Mesenchymal stem cell (in vitro differentiated cells and primary cell): Measurements from ENCODE around the gene RBMS1.
A peak's percentile ranks its signal among the peaks of the same experiment; 100 is the strongest.

ENCODE experiments used
- DNase-seq: peaks from one replicate; pipeline ENCODE4 v3.0.0-alpha.2; 2013
- H2AFZ ChIP-seq: one replicate; pipeline ENCODE4 v1.6.1; 2013; ENCODE audit warnings: low read depth, mild to moderate bottlenecking, control low read depth, inconsistent platforms, low read length, moderate library complexity
- H2AK5ac ChIP-seq: 2 replicates; pipeline ENCODE4 v1.6.1; 2013; ENCODE audit warnings: low read length, moderate library complexity, mild to moderate bottlenecking, inconsistent platforms; ENCODE audit not compliant: severe bottlenecking
- H2BK120ac ChIP-seq: one replicate; pipeline ENCODE4 v1.6.1; 2013; ENCODE audit warnings: low read depth, mild to moderate bottlenecking, inconsistent platforms, low read length, moderate library complexity
- H2BK12ac ChIP-seq, 2 experiments: one replicate each; pipeline ENCODE4 v1.6.1; 2013; ENCODE audit warnings: inconsistent platforms in 2 of 2, low read length in 2 of 2, mild to moderate bottlenecking in 2 of 2, moderate library complexity in 2 of 2, control low read depth in 1 of 2
- H2BK15ac ChIP-seq: one replicate; pipeline ENCODE4 v1.6.1; 2013; ENCODE audit warnings: mild to moderate bottlenecking, low read depth, inconsistent platforms; ENCODE audit not compliant: poor library complexity, severe bottlenecking
- H2BK5ac ChIP-seq: 2 replicates; pipeline ENCODE4 v1.6.1; 2013; ENCODE audit warnings: low read depth, mild to moderate bottlenecking, low read length, control low read depth, inconsistent platforms; ENCODE audit not compliant: poor library complexity, severe bottlenecking
- H3K14ac ChIP-seq, 2 experiments: one replicate each; pipeline ENCODE4 v1.6.1; 2013; ENCODE audit warnings: inconsistent platforms in 2 of 2, low read length in 2 of 2, control low read depth in 1 of 2, mild to moderate bottlenecking in 1 of 2, moderate library complexity in 1 of 2
- H3K18ac ChIP-seq, 2 experiments: one replicate each; pipeline ENCODE4 v1.6.1; 2013; ENCODE audit warnings: inconsistent platforms in 2 of 2, low read length in 2 of 2, control low read depth in 1 of 2, low read depth in 1 of 2, mild to moderate bottlenecking in 1 of 2
- H3K23ac ChIP-seq, 2 experiments: one replicate each; pipeline ENCODE4 v1.6.1; 2013; ENCODE audit warnings: inconsistent platforms in 2 of 2, low read length in 2 of 2, mild to moderate bottlenecking in 2 of 2, moderate library complexity in 2 of 2, control low read depth in 1 of 2
- H3K27ac ChIP-seq: 2 replicates; pipeline ENCODE4 v1.5.1; 2013; ENCODE audit warnings: mild to moderate bottlenecking, moderate library complexity, low read length, control low read depth, inconsistent platforms; ENCODE audit not compliant: poor library complexity, severe bottlenecking
- H3K27me3 ChIP-seq, 2 experiments: 2 replicates each; pipeline versions ENCODE4 v1.6.1 to v1.7.0; 2013; ENCODE audit warnings: low read length in 2 of 2, mild to moderate bottlenecking in 2 of 2, moderate library complexity in 2 of 2, control low read depth in 1 of 2, inconsistent platforms in 1 of 2; ENCODE audit not compliant: control insufficient read depth in 1 of 2, insufficient read depth in 1 of 2
- H3K36me3 ChIP-seq, 2 experiments: 2 replicates each; pipeline versions ENCODE4 v1.6.1 to v1.7.0; 2013; ENCODE audit warnings: low read length in 2 of 2, control low read depth in 1 of 2, inconsistent platforms in 1 of 2, low read depth in 1 of 2, mild to moderate bottlenecking in 1 of 2; ENCODE audit not compliant: insufficient read depth in 2 of 2, control insufficient read depth in 1 of 2
- H3K4ac ChIP-seq, 2 experiments: one replicate each; pipeline ENCODE4 v1.6.1; 2013; ENCODE audit warnings: inconsistent platforms in 2 of 2, low read length in 2 of 2, mild to moderate bottlenecking in 2 of 2, moderate library complexity in 2 of 2, control low read depth in 1 of 2, low read depth in 1 of 2
- H3K4me1 ChIP-seq: 2 replicates; pipeline ENCODE4 v1.6.1; 2013; ENCODE audit warnings: low read depth, low read length, control low read depth; ENCODE audit not compliant: control insufficient read depth, insufficient read depth
- H3K4me2 ChIP-seq: 2 replicates; pipeline ENCODE4 v1.6.1; 2013; ENCODE audit warnings: low read length, mild to moderate bottlenecking, inconsistent platforms; ENCODE audit not compliant: poor library complexity, severe bottlenecking
- H3K4me3 ChIP-seq, 2 experiments: 2 replicates each; pipeline versions ENCODE4 v1.5.1 to v1.7.0; 2013; ENCODE audit warnings: low read length in 2 of 2, mild to moderate bottlenecking in 2 of 2, control low read depth in 1 of 2, low read depth in 1 of 2; ENCODE audit not compliant: insufficient read depth in 1 of 2
- H3K79me1 ChIP-seq: replicated peaks from 2 replicates; pipeline ENCODE4 v1.6.1; 2013; ENCODE audit warnings: mild to moderate bottlenecking, control low read depth, low read length, inconsistent platforms; ENCODE audit not compliant: poor library complexity, severe bottlenecking
- H3K9ac ChIP-seq: 2 replicates; pipeline ENCODE4 v1.7.0; 2013; ENCODE audit warnings: mild to moderate bottlenecking, low read length, moderate library complexity
- H3K9me3 ChIP-seq: 2 replicates; pipeline ENCODE4 v1.7.0; 2013; ENCODE audit warnings: mild to moderate bottlenecking, low read length; ENCODE audit not compliant: control insufficient read depth
- H4K8ac ChIP-seq: one replicate; pipeline ENCODE4 v1.6.1; 2013; ENCODE audit warnings: inconsistent platforms, mild to moderate bottlenecking, low read length, moderate library complexity
- H4K91ac ChIP-seq: one replicate; pipeline ENCODE4 v1.6.1; 2013; ENCODE audit warnings: mild to moderate bottlenecking, low read length, inconsistent platforms
- WGBS: methylation state at CpG from one replicate; pipeline ENCODE4 v1.1.7; 2013; ENCODE audit warnings: mixed read lengths; 5-methylcytosine and 5-hydroxymethylcytosine counted together

The RBMS1 gene

GRCh38 chr2:160387558-160388262 lies 105.9 kb downstream of the RBMS1 start:
- Histone ChIP-seq H2BK120ac (no peak overlapping the region), H3K27me3 (no peaks in the 10 kb centered on the region), H2BK15ac (no peak overlapping the region), H4K91ac (no peak overlapping the region), H3K9ac (peak overlapping the region; percentile 80), H2AFZ (no peak overlapping the region), H2BK12ac (no peak overlapping the region), H3K4me1 (peaks cover 19% of the 10 kb centered on the region), H2BK5ac (no peak overlapping the region), H3K27ac (no peak overlapping the region), H4K8ac (no peak overlapping the region), H3K4me2 (no peak overlapping the region), H3K9me3 (no peaks in the 10 kb centered on the region), H3K14ac (peak overlapping the region in 1 of 2 experiments; percentile 29), H3K36me3 (peaks cover 0 to 34% of the 10 kb centered on the region in 2 experiments), H2AK5ac (peak overlapping the region; percentile 72), H3K79me1 (peaks cover 3% of the 10 kb centered on the region), H3K4ac (peak overlapping the region in 1 of 2 experiments; percentile 49), H3K4me3 (peak overlapping the region in 1 of 2 experiments; percentile 66), H3K18ac (peak overlapping the region in 1 of 2 experiments; percentile 26), H3K23ac (peak overlapping the region in 1 of 2 experiments; percentile 83)
- DNase-seq: peak; percentile 69
- 71% methylated on average over 3 of the region's 3 CpGs for WGBS

- Histone ChIP-seq H3K36me3 (peaks cover 0 to 25% of the 10 kb centered on the region in 2 experiments), H3K4ac (no peak overlapping the region), H3K4me3 (no peak overlapping the region), H2BK12ac (no peak overlapping the region), H2BK15ac (no peak overlapping the region), H3K9ac (peak overlapping the region; percentile 6), H3K4me2 (no peak overlapping the region), H2BK120ac (no peak overlapping the region), H3K79me1 (peaks cover 3% of the 10 kb centered on the region), H4K91ac (no peak overlapping the region), H2AK5ac (no peak overlapping the region), H3K4me1 (peaks cover 20% of the 10 kb centered on the region), H2BK5ac (no peak overlapping the region), H3K23ac (no peak overlapping the region), H4K8ac (no peak overlapping the region), H3K27me3 (no peaks in the 10 kb centered on the region), H3K27ac (no peak overlapping the region), H3K14ac (no peak overlapping the region), H3K9me3 (no peaks in the 10 kb centered on the region), H2AFZ (no peak overlapping the region), H3K18ac (peak overlapping the region in 1 of 2 experiments; percentile 59)
- DNase-seq: no peak
- 77% methylated on average over 1 of the region's 1 CpG for WGBS
These were observed 108.8 kb downstream of the RBMS1 start for GRCh38 chr2:160384791-160385190.

DNA sequence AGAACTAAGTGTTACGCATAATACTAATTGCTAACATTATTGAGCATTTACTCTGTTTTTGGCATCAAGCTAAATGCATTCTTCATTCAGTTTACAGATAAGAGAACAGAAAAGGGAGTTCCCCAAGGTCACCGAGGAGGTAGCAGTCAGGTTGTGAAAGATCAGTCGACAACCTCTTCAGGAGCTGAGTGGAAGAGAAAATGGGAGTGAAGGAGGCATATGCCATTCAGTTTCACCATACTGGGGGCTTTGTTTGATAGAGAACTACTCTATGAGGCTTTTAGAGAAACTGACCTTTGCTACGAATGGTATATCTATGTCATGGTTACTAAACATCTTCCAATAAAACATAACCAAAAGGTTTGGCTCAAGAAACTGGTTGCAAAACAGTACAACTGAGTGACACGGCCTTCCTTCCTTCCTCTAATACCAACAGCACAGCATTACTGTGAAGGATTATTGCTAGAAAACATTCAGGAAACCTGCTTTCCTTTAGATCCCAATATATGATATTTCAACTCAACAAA lies 112.1 kb downstream of the RBMS1 start:
- Histone ChIP-seq H4K8ac (no peak overlapping the region), H2BK12ac (no peak overlapping the region), H3K9ac (peak overlapping the region; percentile 77), H2BK5ac (no peak overlapping the region), H3K36me3 (peaks cover 2 to 37% of the 10 kb centered on the region in 2 experiments), H3K27me3 (no peaks in the 10 kb centered on the region), H3K27ac (no peak overlapping the region), H3K4me2 (no peak overlapping the region), H2BK15ac (no peak overlapping the region), H2AFZ (no peak overlapping the region), H2BK120ac (no peak overlapping the region), H4K91ac (no peak overlapping the region), H3K4me3 (peak overlapping the region in 1 of 2 experiments; percentile 55), H3K14ac (no peak overlapping the region), H3K18ac (no peak overlapping the region), H2AK5ac (no peak overlapping the region), H3K9me3 (no peaks in the 10 kb centered on the region), H3K4me1 (peaks cover 12% of the 10 kb centered on the region), H3K23ac (no peak overlapping the region), H3K79me1 (peaks cover 2% of the 10 kb centered on the region), H3K4ac (no peak overlapping the region)
- WGBS: 89% methylated on average over 4 of the region's 5 CpGs
- DNase-seq: no peak

- DNase-seq: no peak
- H3K18ac ChIP-seq: no peak overlapping the region
- H3K9ac ChIP-seq: peak overlapping the region; percentile 77
- no peak overlapping the region for H2BK5ac ChIP-seq
- H4K91ac ChIP-seq: no peak overlapping the region
- H3K27me3 ChIP-seq: no peaks in the 10 kb centered on the region
- peaks cover 9% of the 10 kb centered on the region for H3K4me1 ChIP-seq
- no peak overlapping the region for H2AFZ ChIP-seq
- no peaks in the 10 kb centered on the region for H3K9me3 ChIP-seq
- no peak overlapping the region for H2BK120ac ChIP-seq
- 92% methylated on average over 5 of the region's 5 CpGs for WGBS
- H3K23ac ChIP-seq: no peak overlapping the region
- H3K4me3 ChIP-seq: peak overlapping the region in 1 of 2 experiments; percentile 55
- no peak overlapping the region for H2BK15ac ChIP-seq
- no peak overlapping the region for H4K8ac ChIP-seq
- no peak overlapping the region for H3K4ac ChIP-seq
- H3K79me1 ChIP-seq: peaks cover 2% of the 10 kb centered on the region
- H2AK5ac ChIP-seq: no peak overlapping the region
- no peak overlapping the region for H2BK12ac ChIP-seq
- H3K36me3 ChIP-seq: peaks cover 2 to 36% of the 10 kb centered on the region in 2 experiments
- no peak overlapping the region for H3K27ac ChIP-seq
- no peak overlapping the region for H3K4me2 ChIP-seq
- H3K14ac ChIP-seq: no peak overlapping the region
These were observed 113.0 kb downstream of the RBMS1 start for GRCh38 chr2:160380611-160381010.
